Mucosa of descending colon (tissue), 3 donors: ENCODE results near the gene GSK3B. TPM values are rescaled to one million over a fixed set of nuclear protein-coding genes. Genes with fewer than 3 reads are reported as not detected.
A peak's percentile ranks its signal among the peaks of the same experiment; 100 is the strongest.

Experiments
- ATAC-seq: fragments of 200-7000 bp; cut with Tn5 transposase; one replicate; pipeline ENCODE4 v1.9.1; 2020; ENCODE audit warnings: mild to moderate bottlenecking, moderate library complexity
- DNase-seq, 3 donors: peaks; one replicate each; pipeline ENCODE4 v3.0.0-alpha.2; 2020
- H3K36me3 ChIP-seq: fragments of 200-600 bp; one replicate; pipeline ENCODE4 v1.8.0; 2021; ENCODE audit warnings: low read depth, mild to moderate bottlenecking
- H3K4me1 ChIP-seq: fragments of 200-600 bp; one replicate; pipeline ENCODE4 v1.8.0; 2021; ENCODE audit warnings: low read depth, mild to moderate bottlenecking
- H3K4me3 ChIP-seq: fragments of 200-600 bp; one replicate; pipeline ENCODE4 v1.8.0; 2021; ENCODE audit warnings: mild to moderate bottlenecking
- H3K9me3 ChIP-seq: fragments of 200-600 bp; one replicate; pipeline ENCODE4 v1.8.0; 2021; ENCODE audit warnings: mild to moderate bottlenecking
- CTCF ChIP-seq: fragments of 200-600 bp; IDR thresholded peaks from one replicate; pipeline ENCODE4 v1.8.0; 2022; ENCODE audit warnings: antibody characterized with exemption, mild to moderate bottlenecking
- intact Hi-C, 2 donors: fragments of 100-400 bp; cut with DNase I in 1 of 2; cut with micrococcal nuclease in 1 of 2; formaldehyde crosslinking; loops; one replicate each; pipeline versions ENCODE4 v1.11.0 to v1.11.1; 2022; cut with DNase I, micrococcal nuclease
- total RNA-seq, 3 donors: library from RNA; stranded (reverse); fragmentation: NEBNext Ultra II Directional in 2 of 3; extraction: Animal tissue kit (Norgen Biotek cat#: 25700) in 2 of 3; gene quantifications; one replicate each; pipeline versions ENCODE4 v1.2.1 to v1.2.4, GENCODE V29; 2021 to 2023
- donor health status: DM: no; HTN: no; CAD: no; lungs with moderate emphysema.
- donor health status: DM: no; HTN: no; CAD: no.
- donor health status: DM: no; HTN: yes; CAD: no.

Gene GSK3B
- total RNA-seq, 3 donors from 2014 or later = 40.1 to 41.9 (median 41.0) TPM

- intact Hi-C loops = no loop called here
Observed at GRCh38 chr3:120072867-120073525, 21.3 kb downstream of the GSK3B start.

GRCh38 chr3:120071259-120071658 is 23.0 kb downstream of the GSK3B start:
- H3K4me3 ChIP-seq = no peak overlapping the region
- DNase-seq = no peak
- no peak for TF ChIP-seq CTCF
- intact Hi-C loops = no loop called here
- no peaks in the 10 kb centered on the region for H3K9me3 ChIP-seq
- no peak for ATAC-seq
- H3K36me3 ChIP-seq = no peaks in the 10 kb centered on the region
- peaks cover 31% of the 10 kb centered on the region for H3K4me1 ChIP-seq

More at GRCh38 chr3:120072867-120073525, 21.3 kb downstream of the GSK3B start:
- H3K36me3 ChIP-seq = no peaks in the 10 kb centered on the region
- TF ChIP-seq CTCF = no peak
- H3K4me3 ChIP-seq = no peak overlapping the region
- peaks cover 31% of the 10 kb centered on the region for H3K4me1 ChIP-seq
- ATAC-seq (peak; percentile 58), DNase-seq (peak in 1 of 3 donors; percentile 44)
- no peaks in the 10 kb centered on the region for H3K9me3 ChIP-seq

- Histone ChIP-seq H3K36me3 (no peaks in the 10 kb centered on the region), H3K4me1 (peaks cover 31% of the 10 kb centered on the region), H3K9me3 (no peaks in the 10 kb centered on the region), H3K4me3 (no peak overlapping the region)
- intact Hi-C loops = no loop called here
- DNase-seq = no peak
- peak; percentile 78 for ATAC-seq
- TF ChIP-seq CTCF = no peak
Observed at GRCh38 chr3:120070263-120070981, 23.8 kb downstream of the GSK3B start.

GRCh38 chr3:120067083-120067482 is 27.2 kb downstream of the GSK3B start:
- no peaks in the 10 kb centered on the region for H3K36me3 ChIP-seq
- TF ChIP-seq CTCF = no peak
- no peak for DNase-seq
- no peaks in the 10 kb centered on the region for H3K9me3 ChIP-seq
- intact Hi-C loops = no loop called here
- no peak overlapping the region for H3K4me3 ChIP-seq
- no peak for ATAC-seq
- H3K4me1 ChIP-seq = peaks cover 26% of the 10 kb centered on the region

GRCh38 chr3:120066634-120067033 is 27.6 kb downstream of the GSK3B start:
- peaks cover 26% of the 10 kb centered on the region for H3K4me1 ChIP-seq
- ATAC-seq (no peak), DNase-seq (no peak)
- TF ChIP-seq CTCF = no peak
- H3K36me3 ChIP-seq = no peaks in the 10 kb centered on the region
- H3K4me3 ChIP-seq = no peak overlapping the region
- no peaks in the 10 kb centered on the region for H3K9me3 ChIP-seq
- intact Hi-C loops = no loop called here
